Large intestine (tissue), 3 donors: ENCODE results near the gene MAMDC2. TPM values are rescaled to one million over a fixed set of nuclear protein-coding genes. Genes with fewer than 3 reads are reported as not detected.
"Not testable (repeated sequence)": the region's sequence is repeated elsewhere in the genome, so short reads cannot be mapped to it uniquely, and the experiment has no call there.

ENCODE experiments used
- DNase-seq, 2 donors: peaks; one replicate each; pipeline versions ENCODE4 v3.0.0 to v3.0.0-alpha.2; 2013
- H3K27ac ChIP-seq: one replicate; pipeline ENCODE4 v1.5.1; 2013; ENCODE audit warnings: low read length
- H3K27me3 ChIP-seq: 2 replicates; pipeline ENCODE4 v1.6.1; 2013; ENCODE audit warnings: low read length; ENCODE audit not compliant: control insufficient read depth, insufficient read depth
- H3K36me3 ChIP-seq: 2 replicates; pipeline ENCODE4 v1.6.1; 2013; ENCODE audit warnings: low read length; ENCODE audit not compliant: control insufficient read depth, insufficient read depth
- H3K4me1 ChIP-seq: one replicate; pipeline ENCODE4 v1.6.1; 2013; ENCODE audit warnings: low read length; ENCODE audit not compliant: control insufficient read depth, insufficient read depth
- H3K4me3 ChIP-seq: one replicate; pipeline ENCODE4 v1.5.1; 2013; ENCODE audit warnings: low read length
- H3K9me3 ChIP-seq: one replicate; pipeline ENCODE4 v1.6.1; 2013; ENCODE audit warnings: mild to moderate bottlenecking, low read depth, low read length, moderate library complexity; ENCODE audit not compliant: control insufficient read depth
- WGBS: methylation state at CpG from one replicate; pipeline ENCODE4 v1.1.5; 2013; ENCODE audit warnings: low lambda C conversion rate; ENCODE audit not compliant: insufficient coverage; 5-methylcytosine and 5-hydroxymethylcytosine counted together
- polyA plus RNA-seq: library from polyadenylated mRNA; unstranded; fragments of 120-200 nt; gene quantifications from one replicate; pipeline ENCODE4 v1.2.1, GENCODE V29; 2013

The MAMDC2 gene
- polyA plus RNA-seq, 1 donor, result 7.9 TPM

DNA sequence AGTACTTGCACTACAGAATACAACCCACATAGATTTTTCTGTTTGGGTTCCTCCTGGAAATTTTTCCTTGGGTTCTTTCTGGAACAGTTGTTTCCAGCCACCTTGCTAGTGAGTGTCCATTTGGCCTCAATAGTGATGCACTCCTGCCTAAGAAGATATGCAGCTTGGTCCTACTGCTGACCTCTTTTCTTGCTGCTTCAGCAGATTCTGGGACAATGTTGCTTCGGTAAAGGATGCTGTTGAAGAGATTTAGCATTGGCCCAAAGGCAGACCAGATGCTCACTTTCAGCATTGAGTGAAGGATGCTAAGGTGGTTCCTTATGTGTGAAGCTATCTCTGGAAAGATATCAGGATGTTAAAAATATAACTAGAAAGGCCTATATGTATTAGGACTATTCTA, 128.9 kb downstream of the MAMDC2 start:
- Histone ChIP-seq H3K27me3 (no peaks in the 10 kb centered on the region), H3K4me3 (no peak overlapping the region), H3K36me3 (no peaks in the 10 kb centered on the region), H3K9me3 (no peaks in the 10 kb centered on the region), H3K27ac (no peak overlapping the region), H3K4me1 (no peaks in the 10 kb centered on the region)
- no CpG with 5 or more reads among the region's 1 CpG for WGBS
- DNase-seq, result no peak

GRCh38 chr9:70177121-70177520, 133.5 kb downstream of the MAMDC2 start:
- Histone ChIP-seq H3K9me3 (no peaks in the 10 kb centered on the region), H3K4me3 (no peak overlapping the region), H3K27ac (no peak overlapping the region), H3K27me3 (no peaks in the 10 kb centered on the region), H3K36me3 (no peaks in the 10 kb centered on the region), H3K4me1 (no peaks in the 10 kb centered on the region)
- DNase-seq, result no peak
- no CpG with 5 or more reads among the region's 1 CpG for WGBS

- no peak for DNase-seq
- WGBS, result 80% methylated on average over 1 of the region's 2 CpGs
- Histone ChIP-seq H3K9me3 (no peaks in the 10 kb centered on the region), H3K4me3 (no peak overlapping the region), H3K27me3 (no peaks in the 10 kb centered on the region), H3K36me3 (no peaks in the 10 kb centered on the region), H3K4me1 (no peaks in the 10 kb centered on the region), H3K27ac (no peak overlapping the region)
Observed at GRCh38 chr9:70192707-70193106, 149.1 kb downstream of the MAMDC2 start.

DNA sequence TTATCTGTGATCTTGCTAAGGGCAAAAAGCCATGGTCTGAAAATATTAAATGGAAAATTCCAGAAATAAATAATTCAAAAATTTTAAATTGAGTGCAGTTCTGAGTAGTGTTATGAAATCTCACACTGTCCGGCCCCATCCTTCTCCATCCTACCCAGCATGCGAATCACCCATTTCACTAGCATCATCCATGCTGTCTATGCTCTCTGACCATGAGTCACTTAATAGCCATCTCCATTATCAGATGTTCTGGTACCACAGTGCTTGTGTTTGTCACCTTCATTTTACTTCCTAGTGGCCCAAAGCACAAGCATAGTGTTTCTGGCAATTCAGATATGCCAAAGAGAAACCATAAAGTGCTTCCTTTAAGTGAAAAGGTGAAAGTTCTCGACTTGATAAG, 151.8 kb downstream of the MAMDC2 start:
- no peak overlapping the region for H3K27ac ChIP-seq
- no peaks in the 10 kb centered on the region for H3K9me3 ChIP-seq
- no peaks in the 10 kb centered on the region for H3K27me3 ChIP-seq
- no peaks in the 10 kb centered on the region for H3K4me1 ChIP-seq
- no peak for DNase-seq
- no peak overlapping the region for H3K4me3 ChIP-seq
- WGBS, result 71% methylated on average over 1 of the region's 3 CpGs
- no peaks in the 10 kb centered on the region for H3K36me3 ChIP-seq

DNA sequence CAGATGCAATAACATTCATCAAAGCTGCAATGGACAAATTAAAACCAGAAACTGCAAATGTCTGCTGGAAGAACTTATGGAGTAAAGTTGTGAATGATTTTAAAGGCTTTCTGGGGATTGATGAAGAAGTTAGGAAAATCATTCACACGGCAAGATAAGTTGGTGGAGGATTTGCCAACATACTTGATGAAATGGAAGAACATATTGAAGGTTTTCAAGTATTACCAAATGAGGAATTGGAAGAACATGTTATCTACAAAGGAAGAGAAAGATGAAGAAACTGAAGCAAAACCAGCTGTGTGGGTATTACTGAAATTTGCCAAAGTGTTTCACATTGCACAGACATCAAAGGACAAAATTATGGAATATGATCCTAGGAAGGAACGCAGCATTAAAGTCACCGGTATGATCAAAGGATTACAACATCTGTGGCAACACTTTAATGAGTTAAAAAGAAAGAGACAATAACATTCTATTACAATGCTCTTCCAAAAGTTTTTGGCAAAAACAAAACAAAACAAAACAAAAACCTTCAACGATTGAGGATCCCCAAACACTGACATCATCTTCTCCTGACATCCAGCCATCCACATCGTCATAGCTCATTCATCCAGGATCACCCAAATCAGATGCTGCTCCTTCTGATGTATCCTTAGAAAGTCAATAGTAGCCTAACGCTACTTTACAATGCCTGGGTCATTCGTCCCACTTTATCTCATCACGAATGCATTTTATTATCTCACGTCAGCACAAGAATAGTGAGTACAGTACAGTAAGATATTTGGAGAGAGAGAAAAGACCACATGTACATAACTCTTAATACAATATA, 153.8 kb downstream of the MAMDC2 start:
- Histone ChIP-seq H3K9me3 (no peaks in the 10 kb centered on the region), H3K27me3 (no peaks in the 10 kb centered on the region), H3K4me1 (no peaks in the 10 kb centered on the region), H3K36me3 (no peaks in the 10 kb centered on the region), H3K4me3 (no peak overlapping the region), H3K27ac (no peak overlapping the region)
- DNase-seq, result no peak
- 93% methylated on average over 6 of the region's 9 CpGs for WGBS

DNA sequence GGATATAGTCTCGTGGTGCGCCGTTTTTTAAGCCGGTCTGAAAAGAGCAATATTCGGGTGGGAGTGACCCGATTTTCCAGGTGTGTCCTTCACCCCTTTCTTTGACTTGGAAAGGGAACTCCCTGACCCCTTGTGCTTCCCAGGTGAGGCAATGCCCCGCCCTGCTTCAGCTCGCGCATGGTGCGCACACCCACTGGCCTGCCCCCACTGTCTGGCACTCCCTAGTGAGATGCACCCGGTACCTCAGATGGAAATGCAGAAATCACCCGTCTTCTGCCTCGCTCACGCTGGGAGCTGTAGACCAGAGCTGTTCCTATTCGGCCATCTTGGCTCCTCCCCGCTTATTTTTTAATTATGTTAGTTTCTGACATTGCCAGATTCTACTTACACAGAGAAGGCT, 161.1 kb downstream of the MAMDC2 start:
- WGBS, result no CpG with 5 or more reads among the region's 16 CpGs
- H3K27ac ChIP-seq, DNase-seq: not testable (repeated sequence)

GRCh38 chr9:70205366-70206020, 161.8 kb downstream of the MAMDC2 start:
- DNase-seq, result no peak
- Histone ChIP-seq H3K27ac (no peak overlapping the region), H3K27me3 (no peaks in the 10 kb centered on the region), H3K4me3 (no peak overlapping the region), H3K4me1 (no peaks in the 10 kb centered on the region), H3K9me3 (peaks cover 2% of the 10 kb centered on the region), H3K36me3 (no peaks in the 10 kb centered on the region)
- WGBS, result 0% methylated on average over 1 of the region's 3 CpGs

More for the DNA sequence above, 161.1 kb downstream of the MAMDC2 start:
- not testable (repeated sequence) for H3K36me3 ChIP-seq, H3K4me3 ChIP-seq, H3K4me1 ChIP-seq, H3K27me3 ChIP-seq, H3K9me3 ChIP-seq

DNA sequence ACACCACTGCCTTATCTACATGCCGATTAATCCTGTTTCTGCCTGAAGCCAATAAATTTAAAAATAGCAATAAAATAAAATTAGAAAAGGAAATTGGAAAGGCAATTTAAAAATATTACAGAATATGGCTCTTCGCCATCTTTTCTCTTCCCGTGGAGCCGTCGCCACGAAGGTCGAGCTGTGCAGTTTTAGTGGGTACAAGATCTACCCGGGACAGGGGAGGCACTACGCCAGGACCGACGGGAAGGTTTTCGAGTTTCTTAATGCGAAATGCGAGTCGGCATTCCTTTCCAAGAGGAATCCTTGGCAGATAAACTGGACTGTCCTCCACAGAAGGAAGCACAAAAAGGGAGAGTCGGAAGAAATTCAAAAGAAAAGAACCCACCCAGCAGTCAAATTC, 173.4 kb downstream of the MAMDC2 start:
- WGBS, result 100% methylated on average over 4 of the region's 16 CpGs
- H3K4me3 ChIP-seq, result no peak overlapping the region
- H3K9me3 ChIP-seq, result peaks cover 4% of the 10 kb centered on the region
- H3K4me1 ChIP-seq, result no peaks in the 10 kb centered on the region
- H3K27ac ChIP-seq, result no peak overlapping the region
- no peaks in the 10 kb centered on the region for H3K27me3 ChIP-seq
- no peak for DNase-seq
- no peaks in the 10 kb centered on the region for H3K36me3 ChIP-seq

GRCh38 chr9:70218767-70219166, 175.1 kb downstream of the MAMDC2 start:
- Histone ChIP-seq H3K4me1 (no peaks in the 10 kb centered on the region), H3K27ac (no peak overlapping the region), H3K4me3 (no peak overlapping the region), H3K9me3 (no peaks in the 10 kb centered on the region), H3K27me3 (no peaks in the 10 kb centered on the region), H3K36me3 (no peaks in the 10 kb centered on the region)
- WGBS, result 86% methylated on average over 1 of the region's 1 CpG
- no peak for DNase-seq

DNA sequence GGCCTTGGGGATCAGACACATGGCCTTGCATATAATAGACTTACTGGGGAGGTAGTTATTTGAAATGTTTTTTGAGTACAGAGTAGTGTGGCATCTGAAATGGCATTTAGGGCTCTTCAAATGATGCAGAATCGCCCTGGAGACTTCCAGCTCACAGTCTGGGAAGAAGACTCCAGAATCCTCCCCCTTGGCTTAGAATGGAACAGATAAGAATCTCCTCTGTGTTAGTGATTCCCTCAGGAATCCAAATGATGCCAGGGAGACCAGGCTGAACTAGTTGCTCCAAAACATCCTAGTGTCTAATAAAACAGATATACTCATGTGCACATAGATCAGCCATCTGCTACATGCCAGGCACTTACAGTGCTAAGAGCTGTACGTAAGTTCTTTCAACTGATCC, 176.6 kb downstream of the MAMDC2 start:
- Histone ChIP-seq H3K36me3 (no peaks in the 10 kb centered on the region), H3K4me3 (no peak overlapping the region)
- whole genome bisulfite sequencing, result 100% methylated on average over 1 of the region's 2 CpGs

More for the DNA sequence above, 176.6 kb downstream of the MAMDC2 start:
- no peaks in the 10 kb centered on the region for H3K4me1 ChIP-seq
- DNase-seq, result peak in 1 of 2 donors; percentile 0
- H3K9me3 ChIP-seq, result no peaks in the 10 kb centered on the region
- no peak overlapping the region for H3K27ac ChIP-seq
- no peaks in the 10 kb centered on the region for H3K27me3 ChIP-seq
